Measurements from ENCODE around the gene TFEC.
"Not testable (repeated sequence)": the region's sequence is repeated elsewhere in the genome, so short reads cannot be mapped to it uniquely, and the experiment has no call there.

Gene TFEC

GRCh38 chr7:115987486-115987885, 43.1 kb downstream of the TFEC start:
- no peak for DNase-seq

- peak; percentile 20 for DNase-seq
These were observed 46.5 kb downstream of the TFEC start for GRCh38 chr7:115984105-115984504.

GRCh38 chr7:115980159-115980558, 50.4 kb downstream of the TFEC start:
- no peak for DNase-seq

GRCh38 chr7:115976651-115977050, 53.9 kb downstream of the TFEC start:
- DNase-seq: peak; percentile 5

- no peak for DNase-seq
These were observed 54.8 kb downstream of the TFEC start for GRCh38 chr7:115975766-115976165.

GRCh38 chr7:115973406-115973805, 57.2 kb downstream of the TFEC start:
- DNase-seq: no peak

GRCh38 chr7:115971506-115971905, 59.1 kb downstream of the TFEC start:
- DNase-seq: no peak

- DNase-seq: no peak
These were observed 62.0 kb downstream of the TFEC start for GRCh38 chr7:115968596-115968995.

GRCh38 chr7:115968171-115968570, 62.4 kb downstream of the TFEC start:
- DNase-seq: no peak

- DNase-seq: no peak
These were observed 64.6 kb downstream of the TFEC start for GRCh38 chr7:115965796-115966475.

GRCh38 chr7:115965236-115965635, 65.3 kb downstream of the TFEC start:
- no peak for DNase-seq

GRCh38 chr7:115964799-115965198, 65.8 kb downstream of the TFEC start:
- DNase-seq: no peak

GRCh38 chr7:115962340-115962739, 68.2 kb downstream of the TFEC start:
- DNase-seq: no peak

- DNase-seq: no peak
These were observed 76.8 kb downstream of the TFEC start for GRCh38 chr7:115953592-115954255.

- no peak for DNase-seq
These were observed 77.7 kb downstream of the TFEC start for GRCh38 chr7:115952832-115953231.

- no peak for DNase-seq
These were observed 79.0 kb downstream of the TFEC start for GRCh38 chr7:115951547-115951946.

GRCh38 chr7:115941703-115942268, 88.8 kb downstream of the TFEC start:
- peak; percentile 58 for DNase-seq

GRCh38 chr7:115940460-115941060, 90.0 kb downstream of the TFEC start:
- DNase-seq: no peak

GRCh38 chr7:115937960-115938359, 92.6 kb downstream of the TFEC start:
- no peak for DNase-seq

- peak; percentile 67 for DNase-seq
These were observed 97.1 kb downstream of the TFEC start for GRCh38 chr7:115933471-115933870.

- DNase-seq: no peak
These were observed 97.7 kb downstream of the TFEC start for GRCh38 chr7:115932880-115933279.

- not testable (repeated sequence) for DNase-seq
These were observed 100.4 kb downstream of the TFEC start for GRCh38 chr7:115930184-115930583.

- not testable (repeated sequence) for DNase-seq
These were observed 100.8 kb downstream of the TFEC start for GRCh38 chr7:115929736-115930135.

GRCh38 chr7:115924411-115924810, 106.2 kb downstream of the TFEC start:
- no peak for DNase-seq

All from fibroblast of upper back skin (primary cell).